GM23338 (cell line): ENCODE data around the gene HPRT1. TPM values are rescaled to one million over a fixed set of nuclear protein-coding genes. Genes with fewer than 3 reads are reported as not detected.

ENCODE experiments used
- ATAC-seq: fragments of 200-7000 bp; cut with Tn5 transposase; 3 replicates; pipeline ENCODE4 v1.9.1; 2020
- DNase-seq: peaks from one replicate; pipeline ENCODE4 v3.0.0-alpha.2; 2015; ENCODE audit warnings: low spot score
- H2AFZ ChIP-seq: fragments of 200-600 bp; sonication (generic); 2 replicates; pipeline ENCODE4 v1.8.0; 2016; ENCODE audit warnings: antibody characterized with exemption, mild to moderate bottlenecking, moderate library complexity
- H3F3A ChIP-seq: fragments of 200-600 bp; sonication (generic); replicated peaks from 2 replicates; pipeline ENCODE4 v1.8.0; 2017; ENCODE audit warnings: antibody characterized with exemption, mixed run types, low read depth
- H3K27ac ChIP-seq: fragments of 200-600 bp; sonication (generic); 2 replicates; pipeline ENCODE4 v1.6.1; 2016; ENCODE audit warnings: low read depth
- H3K27me3 ChIP-seq: fragments of 200-600 bp; sonication (generic); 2 replicates; pipeline ENCODE4 v1.8.0; 2016; ENCODE audit warnings: mild to moderate bottlenecking, mixed run types, moderate library complexity; ENCODE audit not compliant: insufficient read depth
- H3K36me3 ChIP-seq: fragments of 200-600 bp; sonication (generic); 2 replicates; pipeline ENCODE4 v1.8.0; 2016; ENCODE audit warnings: mild to moderate bottlenecking; ENCODE audit not compliant: insufficient read depth
- H3K4me1 ChIP-seq: fragments of 200-600 bp; sonication (generic); 2 replicates; pipeline ENCODE4 v1.8.0; 2016; ENCODE audit warnings: mild to moderate bottlenecking, moderate library complexity; ENCODE audit not compliant: insufficient read depth
- H3K4me2 ChIP-seq: fragments of 200-600 bp; sonication (generic); 2 replicates; pipeline ENCODE4 v1.7.1; 2017; ENCODE audit warnings: mixed run types
- H3K4me3 ChIP-seq: fragments of 200-600 bp; sonication (generic); 2 replicates; pipeline ENCODE4 v1.6.1; 2016; ENCODE audit warnings: mixed run types
- H3K79me2 ChIP-seq: fragments of 200-600 bp; sonication (generic); replicated peaks from 2 replicates; pipeline ENCODE4 v1.8.0; 2017; ENCODE audit warnings: mild to moderate bottlenecking; ENCODE audit not compliant: insufficient read depth
- H3K9me2 ChIP-seq: fragments of 200-600 bp; sonication (generic); 2 replicates; pipeline ENCODE4 v1.8.0; 2017; ENCODE audit not compliant: insufficient read depth
- H4K20me1 ChIP-seq: fragments of 200-600 bp; sonication (generic); replicated peaks from 2 replicates; pipeline ENCODE4 v1.8.0; 2017; ENCODE audit warnings: mild to moderate bottlenecking; ENCODE audit not compliant: insufficient read depth
- H3K27ac Mint-ChIP-seq: 2 replicates; pipeline ENCODE4 v1.8.0; 2020; ENCODE audit warnings: inconsistent platforms, mild to moderate bottlenecking, moderate library complexity, mixed read lengths
- H3K27me3 Mint-ChIP-seq: 3 replicates; pipeline ENCODE4 v1.8.0; 2022; ENCODE audit warnings: low read depth, mild to moderate bottlenecking, moderate library complexity, mixed read lengths, inconsistent platforms; ENCODE audit not compliant: insufficient read depth, poor library complexity
- H3K36me3 Mint-ChIP-seq: 3 replicates; pipeline ENCODE4 v1.8.0; 2021; ENCODE audit warnings: low read depth, mild to moderate bottlenecking, inconsistent platforms, moderate library complexity, mixed read lengths
- H3K4me1 Mint-ChIP-seq: 3 replicates; pipeline ENCODE4 v1.8.0; 2020; ENCODE audit warnings: mild to moderate bottlenecking, inconsistent platforms, mixed read lengths
- H3K4me3 Mint-ChIP-seq: 3 replicates; pipeline ENCODE4 v1.8.0; 2021; ENCODE audit warnings: moderate library complexity, mild to moderate bottlenecking, inconsistent platforms, mixed read lengths
- H3K9me3 Mint-ChIP-seq: 3 replicates; pipeline ENCODE4 v1.8.0; 2020; ENCODE audit warnings: moderate library complexity, mild to moderate bottlenecking, inconsistent platforms, mixed read lengths
- CREB1 ChIP-seq: fragments of 250-450 bp; sonication (Bioruptor Pico); IDR thresholded peaks from 2 replicates; pipeline ENCODE4 v1.5.0; 2020; ENCODE audit warnings: low read depth, mild to moderate bottlenecking, moderate library complexity
- EZH2 ChIP-seq: fragments of 200-600 bp; sonication (generic); IDR thresholded peaks from one replicate; pipeline ENCODE4 v1.8.0; 2017; ENCODE audit warnings: antibody characterized with exemption, mild to moderate bottlenecking, low read depth; ENCODE audit not compliant: unreplicated experiment
- JUNB ChIP-seq: IDR thresholded peaks from one replicate; pipeline ENCODE4 v1.6.1; 2016; ENCODE audit warnings: antibody characterized with exemption; ENCODE audit not compliant: unreplicated experiment
- NANOG ChIP-seq: IDR thresholded peaks from 2 replicates; pipeline ENCODE4 v1.6.1; 2016; ENCODE audit warnings: antibody characterized with exemption, borderline replicate concordance
- POLR2AphosphoS5 ChIP-seq: IDR thresholded peaks from 2 replicates; pipeline ENCODE4 v1.6.1; 2016; ENCODE audit warnings: antibody characterized with exemption, low read depth
- STAT1 ChIP-seq: IDR thresholded peaks from one replicate; pipeline ENCODE4 v1.6.1; 2016; ENCODE audit warnings: antibody characterized with exemption; ENCODE audit not compliant: unreplicated experiment
- ZNF114 ChIP-seq: fragments of 250-450 bp; sonication (Bioruptor Pico); IDR thresholded peaks from 2 replicates; pipeline ENCODE4 v1.5.0; 2020; ENCODE audit warnings: mild to moderate bottlenecking, moderate library complexity
- ZNF331 ChIP-seq: fragments of 250-450 bp; sonication (Bioruptor Pico); IDR thresholded peaks from 2 replicates; pipeline ENCODE4 v1.5.0; 2020; ENCODE audit warnings: low read depth, mild to moderate bottlenecking, moderate library complexity
- polyA plus RNA-seq: library from polyadenylated mRNA; unstranded; fragments of >200 nt; fragmentation: Nextera tagmentation; extraction: Ambion mirVana; gene quantifications from 2 replicates; pipeline ENCODE4 v1.2.1, GENCODE V29; 2016
- total RNA-seq: library from RNA; depleted of rRNA; stranded (reverse); fragments of >200 nt; shearing (Covaris generic); gene quantifications from 2 replicates; pipeline ENCODE4 v1.2.3, GENCODE V29; 2014
- TF ChIP-seq, protein P1 (sequence below): IDR thresholded peaks from 2 replicates; pipeline ENCODE4 v1.6.1; 2016; ENCODE audit warnings: antibody characterized with exemption
- TF ChIP-seq, protein P2 (sequence below): IDR thresholded peaks from one replicate; pipeline ENCODE4 v1.6.1; 2018; ENCODE audit warnings: antibody characterized with exemption; ENCODE audit not compliant: unreplicated experiment
- TF ChIP-seq, protein P3 (sequence below): fragments of 250-450 bp; sonication (Bioruptor Pico); IDR thresholded peaks from 2 replicates; pipeline ENCODE4 v1.5.0; 2020; ENCODE audit warnings: mild to moderate bottlenecking, moderate library complexity
- TF ChIP-seq, protein P4 (sequence below), 2 experiments: fragments of 200-600 bp in 1 of 2; sonication (generic) in 1 of 2; conservative IDR thresholded peaks; 2 replicates each; pipeline versions ENCODE4 v1.5.1 to v1.6.1; 2016 to 2017; ENCODE audit warnings: antibody characterized with exemption in 2 of 2, low read depth in 2 of 2, mild to moderate bottlenecking in 2 of 2, moderate library complexity in 1 of 2

Gene HPRT1
- total and polyA plus RNA-seq, 2 experiments from 2014 or later, result 27.0 to 79.4 TPM

DNA sequence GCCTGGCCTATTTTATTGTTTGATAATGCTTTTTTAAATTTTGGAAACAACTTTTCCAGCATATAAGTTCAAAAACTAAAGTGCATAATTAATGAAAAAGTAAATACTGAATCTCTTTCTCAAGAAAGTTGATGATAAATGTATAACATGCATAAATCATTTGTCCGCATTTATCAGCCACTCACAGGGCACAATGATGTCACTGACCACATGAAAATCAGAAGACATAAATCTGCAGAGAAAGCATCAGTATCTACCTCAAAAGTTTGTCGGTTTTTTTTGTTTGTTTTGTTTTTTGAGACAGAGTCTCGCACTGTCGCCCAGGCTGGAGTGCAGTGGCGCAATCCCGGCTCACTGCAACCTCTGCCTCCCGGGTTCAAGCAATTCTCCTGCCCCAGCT is 5.5 kb upstream of the HPRT1 start:
- H3K9me2 ChIP-seq, result no peaks in the 10 kb centered on the region
- H3K27me3 ChIP-seq, result no peaks in the 10 kb centered on the region
- H2AFZ ChIP-seq, result no peak overlapping the region
- H3K27ac ChIP-seq, result no peak overlapping the region
- no peak for ATAC-seq
- no peaks in the 10 kb centered on the region for H4K20me1 ChIP-seq
- H3K4me2 ChIP-seq, result no peak overlapping the region
- no peaks in the 10 kb centered on the region; the same call in 1 of the 2 replicates for H3K4me1 ChIP-seq
- no peak overlapping the region for H3K4me3 ChIP-seq
- H3F3A ChIP-seq, result no peaks in the 10 kb centered on the region
- no peaks in the 10 kb centered on the region for H3K36me3 ChIP-seq
- Mint-ChIP-seq H3K36me3 (no peaks in the 10 kb centered on the region), H3K4me3 (no peak overlapping the region), H3K27me3 (no peaks in the 10 kb centered on the region), H3K27ac (no peak overlapping the region), H3K4me1 (no peaks in the 10 kb centered on the region), H3K9me3 (no peaks in the 10 kb centered on the region)
- no peak for DNase-seq
- no peaks in the 10 kb centered on the region for H3K79me2 ChIP-seq
- TF ChIP-seq, protein P1, sequence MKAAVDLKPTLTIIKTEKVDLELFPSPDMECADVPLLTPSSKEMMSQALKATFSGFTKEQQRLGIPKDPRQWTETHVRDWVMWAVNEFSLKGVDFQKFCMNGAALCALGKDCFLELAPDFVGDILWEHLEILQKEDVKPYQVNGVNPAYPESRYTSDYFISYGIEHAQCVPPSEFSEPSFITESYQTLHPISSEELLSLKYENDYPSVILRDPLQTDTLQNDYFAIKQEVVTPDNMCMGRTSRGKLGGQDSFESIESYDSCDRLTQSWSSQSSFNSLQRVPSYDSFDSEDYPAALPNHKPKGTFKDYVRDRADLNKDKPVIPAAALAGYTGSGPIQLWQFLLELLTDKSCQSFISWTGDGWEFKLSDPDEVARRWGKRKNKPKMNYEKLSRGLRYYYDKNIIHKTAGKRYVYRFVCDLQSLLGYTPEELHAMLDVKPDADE, result no peak
- TF ChIP-seq ZNF331 (CRISPR knock-in tag) (no peak), NANOG (no peak), EZH2 (no peak), ZNF114 (no peak), CREB1 (CRISPR knock-in tag) (no peak), STAT1 (no peak), JUNB (no peak), POLR2AphosphoS5 (no peak)
- TF ChIP-seq, protein P2, sequence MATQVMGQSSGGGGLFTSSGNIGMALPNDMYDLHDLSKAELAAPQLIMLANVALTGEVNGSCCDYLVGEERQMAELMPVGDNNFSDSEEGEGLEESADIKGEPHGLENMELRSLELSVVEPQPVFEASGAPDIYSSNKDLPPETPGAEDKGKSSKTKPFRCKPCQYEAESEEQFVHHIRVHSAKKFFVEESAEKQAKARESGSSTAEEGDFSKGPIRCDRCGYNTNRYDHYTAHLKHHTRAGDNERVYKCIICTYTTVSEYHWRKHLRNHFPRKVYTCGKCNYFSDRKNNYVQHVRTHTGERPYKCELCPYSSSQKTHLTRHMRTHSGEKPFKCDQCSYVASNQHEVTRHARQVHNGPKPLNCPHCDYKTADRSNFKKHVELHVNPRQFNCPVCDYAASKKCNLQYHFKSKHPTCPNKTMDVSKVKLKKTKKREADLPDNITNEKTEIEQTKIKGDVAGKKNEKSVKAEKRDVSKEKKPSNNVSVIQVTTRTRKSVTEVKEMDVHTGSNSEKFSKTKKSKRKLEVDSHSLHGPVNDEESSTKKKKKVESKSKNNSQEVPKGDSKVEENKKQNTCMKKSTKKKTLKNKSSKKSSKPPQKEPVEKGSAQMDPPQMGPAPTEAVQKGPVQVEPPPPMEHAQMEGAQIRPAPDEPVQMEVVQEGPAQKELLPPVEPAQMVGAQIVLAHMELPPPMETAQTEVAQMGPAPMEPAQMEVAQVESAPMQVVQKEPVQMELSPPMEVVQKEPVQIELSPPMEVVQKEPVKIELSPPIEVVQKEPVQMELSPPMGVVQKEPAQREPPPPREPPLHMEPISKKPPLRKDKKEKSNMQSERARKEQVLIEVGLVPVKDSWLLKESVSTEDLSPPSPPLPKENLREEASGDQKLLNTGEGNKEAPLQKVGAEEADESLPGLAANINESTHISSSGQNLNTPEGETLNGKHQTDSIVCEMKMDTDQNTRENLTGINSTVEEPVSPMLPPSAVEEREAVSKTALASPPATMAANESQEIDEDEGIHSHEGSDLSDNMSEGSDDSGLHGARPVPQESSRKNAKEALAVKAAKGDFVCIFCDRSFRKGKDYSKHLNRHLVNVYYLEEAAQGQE, result no peak
- TF ChIP-seq, protein P3, sequence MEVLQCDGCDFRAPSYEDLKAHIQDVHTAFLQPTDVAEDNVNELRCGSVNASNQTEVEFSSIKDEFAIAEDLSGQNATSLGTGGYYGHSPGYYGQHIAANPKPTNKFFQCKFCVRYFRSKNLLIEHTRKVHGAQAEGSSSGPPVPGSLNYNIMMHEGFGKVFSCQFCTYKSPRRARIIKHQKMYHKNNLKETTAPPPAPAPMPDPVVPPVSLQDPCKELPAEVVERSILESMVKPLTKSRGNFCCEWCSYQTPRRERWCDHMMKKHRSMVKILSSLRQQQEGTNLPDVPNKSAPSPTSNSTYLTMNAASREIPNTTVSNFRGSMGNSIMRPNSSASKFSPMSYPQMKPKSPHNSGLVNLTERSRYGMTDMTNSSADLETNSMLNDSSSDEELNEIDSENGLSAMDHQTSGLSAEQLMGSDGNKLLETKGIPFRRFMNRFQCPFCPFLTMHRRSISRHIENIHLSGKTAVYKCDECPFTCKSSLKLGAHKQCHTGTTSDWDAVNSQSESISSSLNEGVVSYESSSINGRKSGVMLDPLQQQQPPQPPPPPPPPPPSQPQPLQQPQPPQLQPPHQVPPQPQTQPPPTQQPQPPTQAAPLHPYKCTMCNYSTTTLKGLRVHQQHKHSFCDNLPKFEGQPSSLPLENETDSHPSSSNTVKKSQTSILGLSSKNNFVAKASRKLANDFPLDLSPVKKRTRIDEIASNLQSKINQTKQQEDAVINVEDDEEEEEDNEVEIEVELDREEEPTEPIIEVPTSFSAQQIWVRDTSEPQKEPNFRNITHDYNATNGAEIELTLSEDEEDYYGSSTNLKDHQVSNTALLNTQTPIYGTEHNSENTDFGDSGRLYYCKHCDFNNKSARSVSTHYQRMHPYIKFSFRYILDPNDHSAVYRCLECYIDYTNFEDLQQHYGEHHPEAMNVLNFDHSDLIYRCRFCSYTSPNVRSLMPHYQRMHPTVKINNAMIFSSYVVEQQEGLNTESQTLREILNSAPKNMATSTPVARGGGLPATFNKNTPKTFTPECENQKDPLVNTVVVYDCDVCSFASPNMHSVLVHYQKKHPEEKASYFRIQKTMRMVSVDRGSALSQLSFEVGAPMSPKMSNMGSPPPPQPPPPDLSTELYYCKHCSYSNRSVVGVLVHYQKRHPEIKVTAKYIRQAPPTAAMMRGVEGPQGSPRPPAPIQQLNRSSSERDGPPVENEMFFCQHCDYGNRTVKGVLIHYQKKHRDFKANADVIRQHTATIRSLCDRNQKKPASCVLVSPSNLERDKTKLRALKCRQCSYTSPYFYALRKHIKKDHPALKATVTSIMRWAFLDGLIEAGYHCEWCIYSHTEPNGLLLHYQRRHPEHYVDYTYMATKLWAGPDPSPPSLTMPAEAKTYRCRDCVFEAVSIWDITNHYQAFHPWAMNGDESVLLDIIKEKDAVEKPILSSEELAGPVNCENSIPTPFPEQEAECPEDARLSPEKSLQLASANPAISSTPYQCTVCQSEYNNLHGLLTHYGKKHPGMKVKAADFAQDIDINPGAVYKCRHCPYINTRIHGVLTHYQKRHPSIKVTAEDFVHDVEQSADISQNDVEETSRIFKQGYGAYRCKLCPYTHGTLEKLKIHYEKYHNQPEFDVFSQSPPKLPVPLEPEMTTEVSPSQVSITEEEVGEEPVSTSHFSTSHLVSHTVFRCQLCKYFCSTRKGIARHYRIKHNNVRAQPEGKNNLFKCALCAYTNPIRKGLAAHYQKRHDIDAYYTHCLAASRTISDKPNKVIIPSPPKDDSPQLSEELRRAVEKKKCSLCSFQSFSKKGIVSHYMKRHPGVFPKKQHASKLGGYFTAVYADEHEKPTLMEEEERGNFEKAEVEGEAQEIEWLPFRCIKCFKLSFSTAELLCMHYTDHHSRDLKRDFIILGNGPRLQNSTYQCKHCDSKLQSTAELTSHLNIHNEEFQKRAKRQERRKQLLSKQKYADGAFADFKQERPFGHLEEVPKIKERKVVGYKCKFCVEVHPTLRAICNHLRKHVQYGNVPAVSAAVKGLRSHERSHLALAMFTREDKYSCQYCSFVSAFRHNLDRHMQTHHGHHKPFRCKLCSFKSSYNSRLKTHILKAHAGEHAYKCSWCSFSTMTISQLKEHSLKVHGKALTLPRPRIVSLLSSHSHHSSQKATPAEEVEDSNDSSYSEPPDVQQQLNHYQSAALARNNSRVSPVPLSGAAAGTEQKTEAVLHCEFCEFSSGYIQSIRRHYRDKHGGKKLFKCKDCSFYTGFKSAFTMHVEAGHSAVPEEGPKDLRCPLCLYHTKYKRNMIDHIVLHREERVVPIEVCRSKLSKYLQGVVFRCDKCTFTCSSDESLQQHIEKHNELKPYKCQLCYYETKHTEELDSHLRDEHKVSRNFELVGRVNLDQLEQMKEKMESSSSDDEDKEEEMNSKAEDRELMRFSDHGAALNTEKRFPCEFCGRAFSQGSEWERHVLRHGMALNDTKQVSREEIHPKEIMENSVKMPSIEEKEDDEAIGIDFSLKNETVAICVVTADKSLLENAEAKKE (CRISPR knock-in tag), result no peak
- TF ChIP-seq, protein P4, sequence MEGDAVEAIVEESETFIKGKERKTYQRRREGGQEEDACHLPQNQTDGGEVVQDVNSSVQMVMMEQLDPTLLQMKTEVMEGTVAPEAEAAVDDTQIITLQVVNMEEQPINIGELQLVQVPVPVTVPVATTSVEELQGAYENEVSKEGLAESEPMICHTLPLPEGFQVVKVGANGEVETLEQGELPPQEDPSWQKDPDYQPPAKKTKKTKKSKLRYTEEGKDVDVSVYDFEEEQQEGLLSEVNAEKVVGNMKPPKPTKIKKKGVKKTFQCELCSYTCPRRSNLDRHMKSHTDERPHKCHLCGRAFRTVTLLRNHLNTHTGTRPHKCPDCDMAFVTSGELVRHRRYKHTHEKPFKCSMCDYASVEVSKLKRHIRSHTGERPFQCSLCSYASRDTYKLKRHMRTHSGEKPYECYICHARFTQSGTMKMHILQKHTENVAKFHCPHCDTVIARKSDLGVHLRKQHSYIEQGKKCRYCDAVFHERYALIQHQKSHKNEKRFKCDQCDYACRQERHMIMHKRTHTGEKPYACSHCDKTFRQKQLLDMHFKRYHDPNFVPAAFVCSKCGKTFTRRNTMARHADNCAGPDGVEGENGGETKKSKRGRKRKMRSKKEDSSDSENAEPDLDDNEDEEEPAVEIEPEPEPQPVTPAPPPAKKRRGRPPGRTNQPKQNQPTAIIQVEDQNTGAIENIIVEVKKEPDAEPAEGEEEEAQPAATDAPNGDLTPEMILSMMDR (conservative IDR thresholded peaks at IDR 0.05; ENCODE audit: low read depth in 2 of 2), result no peak
